Measurements from ENCODE around the gene ABCA2.

The ABCA2 gene

GRCh38 chr9:137044037-137044436, 16.0 kb upstream of the ABCA2 start:
- no peak overlapping the region for H3K4me3 ChIP-seq (ENCODE audit: low read depth, low read length)
- DNase-seq (ENCODE audit: low read depth) = no peak
- TF ChIP-seq CTCF (IDR thresholded peaks at IDR 0.05; ENCODE audit: low read depth, low read length, missing control alignments) = no peak

GRCh38 chr9:137042751-137043727, 15.0 kb upstream of the ABCA2 start:
- H3K4me3 ChIP-seq (ENCODE audit: low read depth, low read length) = no peak overlapping the region
- TF ChIP-seq CTCF (IDR thresholded peaks at IDR 0.05; ENCODE audit: low read depth, low read length, missing control alignments) = no peak

GRCh38 chr9:137041124-137041523, 13.1 kb upstream of the ABCA2 start:
- H3K4me3 ChIP-seq (ENCODE audit: low read depth, low read length) = no peak overlapping the region
- DNase-seq (ENCODE audit: low read depth) = no peak
- TF ChIP-seq CTCF (IDR thresholded peaks at IDR 0.05; ENCODE audit: low read depth, low read length, missing control alignments) = no peak

More at GRCh38 chr9:137042751-137043727, 15.0 kb upstream of the ABCA2 start:
- DNase-seq (ENCODE audit: low read depth) = no peak

- DNase-seq (ENCODE audit: low read depth) = no peak
- no peak overlapping the region for H3K4me3 ChIP-seq (ENCODE audit: low read depth, low read length)
- TF ChIP-seq CTCF (IDR thresholded peaks at IDR 0.05; ENCODE audit: low read depth, low read length, missing control alignments) = no peak
These were observed 12.5 kb upstream of the ABCA2 start for GRCh38 chr9:137040568-137040967.

- no peak overlapping the region for H3K4me3 ChIP-seq (ENCODE audit: low read depth, low read length)
- DNase-seq (ENCODE audit: low read depth) = no peak
- TF ChIP-seq CTCF (IDR thresholded peaks at IDR 0.05; ENCODE audit: low read depth, low read length, missing control alignments) = no peak
These were observed 11.8 kb upstream of the ABCA2 start for GRCh38 chr9:137039611-137040366.

- no peak for DNase-seq (ENCODE audit: low read depth)
- no peak overlapping the region for H3K4me3 ChIP-seq (ENCODE audit: low read depth, low read length)
- no peak for TF ChIP-seq CTCF (IDR thresholded peaks at IDR 0.05; ENCODE audit: low read depth, low read length, missing control alignments)
These were observed 10.9 kb upstream of the ABCA2 start for GRCh38 chr9:137038916-137039315.
